Astrocyte (in vitro differentiated cells and primary cell): ENCODE measurements around the gene MEP1A.
"Not testable (repeated sequence)": the region's sequence is repeated elsewhere in the genome, so short reads cannot be mapped to it uniquely, and the experiment has no call there.

ENCODE experiments used
- EZH2 ChIP-seq: IDR thresholded peaks from 2 replicates; pipeline ENCODE4 v1.6.1; 2012; ENCODE audit warnings: mild to moderate bottlenecking, low read length, inconsistent platforms; ENCODE audit not compliant: insufficient read depth
- TF ChIP-seq, protein P1 (sequence below): IDR thresholded peaks from 2 replicates; pipeline ENCODE4 v1.5.1; 2011; ENCODE audit warnings: low read depth, mild to moderate bottlenecking, inconsistent platforms, low read length, moderate library complexity; ENCODE audit not compliant: insufficient read depth

DNA sequence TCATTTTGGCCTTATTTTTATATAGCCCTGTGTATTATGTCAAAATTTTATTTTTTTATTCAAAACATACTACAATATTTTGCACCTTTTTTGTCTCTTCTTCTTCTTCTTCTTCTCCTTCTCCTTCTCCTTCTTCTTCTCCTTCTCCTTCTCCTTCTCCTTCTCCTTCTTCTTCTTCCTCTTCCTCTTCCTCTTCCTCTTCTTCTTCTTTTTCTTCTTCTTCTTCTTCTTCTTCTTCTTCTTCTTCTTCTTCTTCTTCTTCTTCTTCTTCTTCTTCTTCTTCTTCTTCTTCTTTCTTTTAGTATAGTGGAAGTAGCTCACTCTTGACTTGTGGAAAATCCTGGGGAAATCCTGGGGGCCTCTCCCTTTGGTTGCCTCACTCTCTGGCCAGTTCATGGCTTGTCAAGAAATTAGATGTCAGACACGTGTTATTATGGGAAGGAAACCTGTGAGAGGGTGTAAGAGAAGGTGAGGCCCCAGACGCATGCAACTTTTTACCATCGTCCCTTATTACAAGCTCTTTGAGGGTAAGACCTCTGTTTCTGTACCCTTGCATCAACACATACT is 48.9 kb upstream of the MEP1A start:
- TF ChIP-seq, protein P1, sequence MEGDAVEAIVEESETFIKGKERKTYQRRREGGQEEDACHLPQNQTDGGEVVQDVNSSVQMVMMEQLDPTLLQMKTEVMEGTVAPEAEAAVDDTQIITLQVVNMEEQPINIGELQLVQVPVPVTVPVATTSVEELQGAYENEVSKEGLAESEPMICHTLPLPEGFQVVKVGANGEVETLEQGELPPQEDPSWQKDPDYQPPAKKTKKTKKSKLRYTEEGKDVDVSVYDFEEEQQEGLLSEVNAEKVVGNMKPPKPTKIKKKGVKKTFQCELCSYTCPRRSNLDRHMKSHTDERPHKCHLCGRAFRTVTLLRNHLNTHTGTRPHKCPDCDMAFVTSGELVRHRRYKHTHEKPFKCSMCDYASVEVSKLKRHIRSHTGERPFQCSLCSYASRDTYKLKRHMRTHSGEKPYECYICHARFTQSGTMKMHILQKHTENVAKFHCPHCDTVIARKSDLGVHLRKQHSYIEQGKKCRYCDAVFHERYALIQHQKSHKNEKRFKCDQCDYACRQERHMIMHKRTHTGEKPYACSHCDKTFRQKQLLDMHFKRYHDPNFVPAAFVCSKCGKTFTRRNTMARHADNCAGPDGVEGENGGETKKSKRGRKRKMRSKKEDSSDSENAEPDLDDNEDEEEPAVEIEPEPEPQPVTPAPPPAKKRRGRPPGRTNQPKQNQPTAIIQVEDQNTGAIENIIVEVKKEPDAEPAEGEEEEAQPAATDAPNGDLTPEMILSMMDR = not testable (repeated sequence)
- not testable (repeated sequence) for TF ChIP-seq EZH2
